ENCODE results near the gene RALA. TPM values are rescaled to one million over a fixed set of nuclear protein-coding genes. Genes with fewer than 3 reads are reported as not detected.

Gene RALA
- total and polyA plus RNA-seq, 10 of the 15 experiments (the other 5 are each of a cell fraction or from before 2014, with no cell fraction given): 7.5 to 53.3 (median 23.1) TPM

- no peaks in the 10 kb centered on the region for H3K79me2 ChIP-seq (ENCODE audit: control insufficient read depth, insufficient read depth, low read length)
- no peaks in the 10 kb centered on the region for H3K4me1 ChIP-seq (ENCODE audit: control insufficient read depth, insufficient read depth, low read length)
- no peak for FAIRE-seq
- ChIA-PET RAD21 (ENCODE audit: unreplicated experiment) (no interaction called here), CTCF (no interaction called here), POLR2A (no interaction called here), SMC1A (ENCODE audit: uncharacterized antibody, unreplicated experiment) (no interaction called here)
- H4K20me1 ChIP-seq (ENCODE audit: control insufficient read depth, insufficient read depth): no peaks in the 10 kb centered on the region
- WGBS (ENCODE audit: insufficient coverage, insufficient replicate concordance, low lambda C conversion rate, missing lambda C conversion rate): 19% methylated on average over 2 of the region's 2 CpGs
- H3K36me3 ChIP-seq (ENCODE audit: control insufficient read depth in 2 of 2, insufficient read depth in 2 of 2, low read length in 1 of 2): peaks cover 0 to 12% of the 10 kb centered on the region in 2 experiments; a peak in 3 of 4 replicates
- no peak for DNase-seq (ENCODE audit: low read depth, low spot score)
- no peak overlapping the region for H3K9ac ChIP-seq (ENCODE audit: control insufficient read depth, insufficient read depth, low read length)
- H3K4me2 ChIP-seq (ENCODE audit: control insufficient read depth, insufficient read depth): no peak overlapping the region
- intact Hi-C loops (cut with micrococcal nuclease; ENCODE audit: unreplicated experiment): no loop called here
- H2AFZ ChIP-seq (ENCODE audit: control insufficient read depth, low read depth, low read length): no peak overlapping the region
- no peaks in the 10 kb centered on the region for H3K9me3 ChIP-seq (replicated peaks; ENCODE audit: control insufficient read depth, insufficient read depth, low read length)
- H3K27ac ChIP-seq (ENCODE audit: control insufficient read depth, insufficient read depth): no peak overlapping the region
- no peak for TF ChIP-seq ZSCAN29 (IDR thresholded peaks at IDR 0.05)
- TF ChIP-seq TBL1XR1 (IDR thresholded peaks at IDR 0.05; ENCODE audit: low read depth, low read length): no peak
- TF ChIP-seq KAT2A (conservative IDR thresholded peaks at IDR 0.05; ENCODE audit: control insufficient read depth, low read depth, low read length): no peak
- no peak for TF ChIP-seq BCL3 (IDR thresholded peaks at IDR 0.05; ENCODE audit: borderline replicate concordance, insufficient read depth, low read depth, low read length, poor library complexity, severe bottlenecking)
- no peak for TF ChIP-seq SUZ12 (IDR thresholded peaks at IDR 0.05; ENCODE audit: unreplicated experiment)
- no peaks in the 10 kb centered on the region for H3K27me3 ChIP-seq (replicated peaks in 1 of 2; ENCODE audit: control insufficient read depth in 2 of 2, insufficient read depth in 2 of 2, low read length in 1 of 2)
- no peak for ATAC-seq
- no peak overlapping the region for H3K4me3 ChIP-seq
- BruUV-seq (replicated peaks): no TSS peak
- in situ Hi-C loops (cut with MboI): no loop called here
Measured at GRCh38 chr7:39693812-39694211, 70.4 kb downstream of the RALA start.
